SU-DHL-6 (cell line): ENCODE data around the gene SMIM11.

Source experiments
- H2AFZ ChIP-seq: fragments of 200-600 bp; sonication (generic); 2 replicates; pipeline ENCODE4 v1.6.1; 2014; ENCODE audit warnings: low read depth, mild to moderate bottlenecking, moderate library complexity, mixed read lengths, antibody characterized with exemption, low read length; ENCODE audit not compliant: severe bottlenecking
- H3F3A ChIP-seq: fragments of 200-600 bp; shearing (Covaris generic); 2 replicates; pipeline ENCODE4 v1.6.0; 2016; ENCODE audit warnings: antibody characterized with exemption, mild to moderate bottlenecking; ENCODE audit not compliant: insufficient read depth
- H3K27ac ChIP-seq: fragments of 200-600 bp; sonication (generic); 2 replicates; pipeline ENCODE4 v1.5.1; 2016; ENCODE audit warnings: low read depth, mild to moderate bottlenecking, low read length, moderate library complexity, mixed read lengths
- H3K27me3 ChIP-seq: fragments of 200-600 bp; sonication (generic), shearing (Covaris generic); 2 replicates; pipeline ENCODE4 v1.6.0; 2014; ENCODE audit warnings: mild to moderate bottlenecking, low read length
- H3K36me3 ChIP-seq: fragments of 200-600 bp; sonication (generic); 2 replicates; pipeline ENCODE4 v1.6.1; 2014; ENCODE audit warnings: mild to moderate bottlenecking, low read length, mixed read lengths
- H3K4me2 ChIP-seq: fragments of 300-600, 200-600 bp; shearing (Covaris generic), sonication (generic); 2 replicates; pipeline ENCODE4 v1.6.0; 2014; ENCODE audit warnings: low read length, low read depth, mild to moderate bottlenecking; ENCODE audit not compliant: poor library complexity, severe bottlenecking
- H3K4me3 ChIP-seq: fragments of 200-600 bp; sonication (generic); 2 replicates; pipeline ENCODE4 v1.5.1; 2014; ENCODE audit warnings: antibody characterized with exemption, low read length, mild to moderate bottlenecking, mixed read lengths; ENCODE audit not compliant: insufficient read depth, poor library complexity, severe bottlenecking
- H3K79me2 ChIP-seq: fragments of 200-600 bp; sonication (generic); 2 replicates; pipeline ENCODE4 v1.6.1; 2014; ENCODE audit warnings: mild to moderate bottlenecking, low read length, moderate library complexity; ENCODE audit not compliant: insufficient read depth
- H3K9ac ChIP-seq: fragments of 200-600 bp; sonication (generic); 2 replicates; pipeline ENCODE4 v1.7.0; 2014; ENCODE audit warnings: mild to moderate bottlenecking, low read length
- H3K9me2 ChIP-seq: fragments of 200-600 bp; sonication (generic); replicated peaks from 2 replicates; pipeline ENCODE4 v1.6.1; 2014; ENCODE audit warnings: low read length; ENCODE audit not compliant: insufficient read depth
- H3K9me3 ChIP-seq: fragments of 200-600 bp; sonication (generic); 2 replicates; pipeline ENCODE4 v1.6.1; 2014; ENCODE audit warnings: low read length, mixed read lengths; ENCODE audit not compliant: insufficient read depth
- H4K20me1 ChIP-seq: fragments of 200-600 bp; sonication (generic); 2 replicates; pipeline ENCODE4 v1.6.1; 2014; ENCODE audit warnings: low read depth, mild to moderate bottlenecking, antibody characterized with exemption, low read length, moderate library complexity, mixed read lengths
- EZH2phosphoT487 ChIP-seq: fragments of 200-600 bp; sonication (generic), shearing (Covaris generic); conservative IDR thresholded peaks from 2 replicates; pipeline ENCODE4 v1.6.1; 2018; ENCODE audit warnings: mild to moderate bottlenecking, antibody characterized with exemption, low read length, moderate library complexity, mixed read lengths
- TF ChIP-seq, protein P1 (sequence below): fragments of 200-600 bp; sonication (generic); IDR thresholded peaks from one replicate; pipeline ENCODE4 v1.5.1; 2017; ENCODE audit warnings: antibody characterized with exemption, mild to moderate bottlenecking, low read length, moderate library complexity; ENCODE audit not compliant: insufficient read depth, poor library complexity, severe bottlenecking

The SMIM11 gene

DNA sequence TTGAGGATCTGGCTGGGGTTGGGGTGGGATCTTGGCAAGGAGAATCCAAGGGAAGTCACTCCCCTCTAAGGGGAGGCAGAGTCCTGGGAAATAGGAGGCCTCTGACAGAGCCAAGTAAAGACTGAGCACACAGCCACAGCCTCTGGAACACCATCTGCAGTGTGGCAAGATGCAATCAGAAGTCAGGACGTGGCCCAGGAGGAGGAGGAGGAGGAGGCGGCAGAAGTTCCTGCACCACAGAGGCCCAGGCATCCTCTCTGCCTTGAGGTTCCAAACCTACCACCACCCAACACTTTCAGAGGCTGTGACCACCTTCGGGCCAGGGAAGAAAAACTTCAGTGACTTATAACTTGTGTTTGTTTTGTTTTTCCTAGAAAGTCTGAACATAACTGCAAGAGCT, 35.2 kb upstream of the SMIM11 start:
- Histone ChIP-seq H3K9me3 (no peaks in the 10 kb centered on the region), H3K79me2 (no peaks in the 10 kb centered on the region), H3K9ac (no peak overlapping the region), H2AFZ (no peak overlapping the region), H3K36me3 (no peaks in the 10 kb centered on the region), H3F3A (no peaks in the 10 kb centered on the region), H3K27me3 (no peaks in the 10 kb centered on the region), H3K27ac (no peak overlapping the region), H4K20me1 (no peaks in the 10 kb centered on the region), H3K4me2 (no peak overlapping the region), H3K9me2 (no peaks in the 10 kb centered on the region), H3K4me3 (no peak overlapping the region)
- TF ChIP-seq EZH2phosphoT487 = no peak
- TF ChIP-seq, protein P1, sequence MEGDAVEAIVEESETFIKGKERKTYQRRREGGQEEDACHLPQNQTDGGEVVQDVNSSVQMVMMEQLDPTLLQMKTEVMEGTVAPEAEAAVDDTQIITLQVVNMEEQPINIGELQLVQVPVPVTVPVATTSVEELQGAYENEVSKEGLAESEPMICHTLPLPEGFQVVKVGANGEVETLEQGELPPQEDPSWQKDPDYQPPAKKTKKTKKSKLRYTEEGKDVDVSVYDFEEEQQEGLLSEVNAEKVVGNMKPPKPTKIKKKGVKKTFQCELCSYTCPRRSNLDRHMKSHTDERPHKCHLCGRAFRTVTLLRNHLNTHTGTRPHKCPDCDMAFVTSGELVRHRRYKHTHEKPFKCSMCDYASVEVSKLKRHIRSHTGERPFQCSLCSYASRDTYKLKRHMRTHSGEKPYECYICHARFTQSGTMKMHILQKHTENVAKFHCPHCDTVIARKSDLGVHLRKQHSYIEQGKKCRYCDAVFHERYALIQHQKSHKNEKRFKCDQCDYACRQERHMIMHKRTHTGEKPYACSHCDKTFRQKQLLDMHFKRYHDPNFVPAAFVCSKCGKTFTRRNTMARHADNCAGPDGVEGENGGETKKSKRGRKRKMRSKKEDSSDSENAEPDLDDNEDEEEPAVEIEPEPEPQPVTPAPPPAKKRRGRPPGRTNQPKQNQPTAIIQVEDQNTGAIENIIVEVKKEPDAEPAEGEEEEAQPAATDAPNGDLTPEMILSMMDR = no peak

DNA sequence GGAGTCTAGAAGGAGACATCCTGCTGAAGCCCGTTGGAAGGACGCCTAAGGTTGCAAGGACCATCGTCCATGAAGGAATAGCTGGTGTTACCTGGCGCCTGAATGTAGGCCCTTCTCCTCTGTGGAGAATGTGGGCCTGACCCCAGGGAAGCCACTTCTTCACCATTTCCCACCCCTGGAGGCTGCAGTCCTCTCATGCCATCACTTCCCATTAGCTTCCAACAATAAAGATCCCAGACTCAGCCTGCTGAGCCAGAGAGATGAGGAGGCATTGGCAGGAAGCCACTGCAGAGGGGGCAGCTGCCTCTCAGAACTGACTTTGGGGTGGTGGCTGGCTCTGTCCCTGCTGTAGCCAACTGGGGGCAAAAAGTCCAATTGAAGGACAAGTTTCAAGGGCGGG, 32.8 kb upstream of the SMIM11 start:
- no peaks in the 10 kb centered on the region for H4K20me1 ChIP-seq
- H3K4me2 ChIP-seq = no peak overlapping the region
- H3K4me3 ChIP-seq = no peak overlapping the region
- no peak overlapping the region for H2AFZ ChIP-seq
- no peaks in the 10 kb centered on the region for H3K9me2 ChIP-seq
- H3K27me3 ChIP-seq = no peaks in the 10 kb centered on the region
- no peaks in the 10 kb centered on the region for H3K79me2 ChIP-seq
- H3K9ac ChIP-seq = no peak overlapping the region
- TF ChIP-seq, protein P1 = no peak
- no peak for TF ChIP-seq EZH2phosphoT487
- no peak overlapping the region for H3K27ac ChIP-seq
- no peaks in the 10 kb centered on the region for H3K36me3 ChIP-seq
- H3F3A ChIP-seq = no peaks in the 10 kb centered on the region
- H3K9me3 ChIP-seq = no peaks in the 10 kb centered on the region

DNA sequence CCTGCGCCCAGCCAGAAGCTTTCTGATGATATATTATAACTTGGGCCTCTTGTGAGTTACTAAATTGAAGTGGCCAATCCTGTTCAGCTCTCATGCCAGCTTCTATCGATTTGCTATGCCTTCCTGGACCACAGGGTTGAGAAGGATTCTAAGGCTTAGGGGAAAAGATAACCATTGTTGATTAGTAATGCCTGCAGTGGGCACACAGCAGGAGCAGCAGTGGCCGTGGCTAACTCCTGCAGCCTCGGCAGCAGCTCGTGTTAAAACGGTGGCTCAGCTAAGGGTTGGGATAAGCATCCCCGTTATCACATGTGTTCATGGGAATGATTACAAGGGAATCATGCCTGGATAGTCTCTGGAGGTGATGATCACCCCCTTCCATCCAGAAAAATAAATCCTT, 32.0 kb upstream of the SMIM11 start:
- Histone ChIP-seq H4K20me1 (no peaks in the 10 kb centered on the region), H3K27me3 (no peaks in the 10 kb centered on the region), H3K79me2 (no peaks in the 10 kb centered on the region), H3K36me3 (no peaks in the 10 kb centered on the region), H3K9me3 (no peaks in the 10 kb centered on the region), H3K9ac (no peak overlapping the region), H3K4me3 (no peak overlapping the region), H3K4me2 (no peak overlapping the region), H3F3A (no peaks in the 10 kb centered on the region), H3K27ac (no peak overlapping the region), H3K9me2 (no peaks in the 10 kb centered on the region), H2AFZ (no peak overlapping the region)
- TF ChIP-seq EZH2phosphoT487 = no peak
- TF ChIP-seq, protein P1 = no peak
